DOHH2 (cell line): ENCODE measurements around the gene TIMP3.

Experiments used
- CTCF ChIP-seq: fragments of 200-600 bp; sonication (generic); IDR thresholded peaks from one replicate; pipeline ENCODE4 v1.5.1; 2014; ENCODE audit warnings: antibody characterized with exemption, mild to moderate bottlenecking, low read depth, low read length; ENCODE audit not compliant: poor library complexity, severe bottlenecking
- EZH2phosphoT487 ChIP-seq: fragments of 200-600 bp; sonication (generic); IDR thresholded peaks from 2 replicates; pipeline ENCODE4 v1.6.1; 2017; ENCODE audit warnings: borderline replicate concordance, mild to moderate bottlenecking, antibody characterized with exemption, low read length, moderate library complexity, mixed read lengths

GRCh38 chr22:32880061-32880460 lies 78.6 kb downstream of the TIMP3 start:
- TF ChIP-seq CTCF (no peak), EZH2phosphoT487 (no peak)
